GM03348 (cell line): ENCODE results near the gene CCDC180.
"Not testable (repeated sequence)": the region's sequence is repeated elsewhere in the genome, so short reads cannot be mapped to it uniquely, and the experiment has no call there.

Experiments used
- DNase-seq: peaks from one replicate; pipeline ENCODE4 v3.0.0; 2012; ENCODE audit warnings: low spot score

The CCDC180 gene

GRCh38 chr9:97311798-97312500 lies 4.5 kb downstream of the CCDC180 start:
- DNase-seq = no peak

- DNase-seq = no peak
Measured at GRCh38 chr9:97312556-97312955, 5.1 kb downstream of the CCDC180 start.

DNA sequence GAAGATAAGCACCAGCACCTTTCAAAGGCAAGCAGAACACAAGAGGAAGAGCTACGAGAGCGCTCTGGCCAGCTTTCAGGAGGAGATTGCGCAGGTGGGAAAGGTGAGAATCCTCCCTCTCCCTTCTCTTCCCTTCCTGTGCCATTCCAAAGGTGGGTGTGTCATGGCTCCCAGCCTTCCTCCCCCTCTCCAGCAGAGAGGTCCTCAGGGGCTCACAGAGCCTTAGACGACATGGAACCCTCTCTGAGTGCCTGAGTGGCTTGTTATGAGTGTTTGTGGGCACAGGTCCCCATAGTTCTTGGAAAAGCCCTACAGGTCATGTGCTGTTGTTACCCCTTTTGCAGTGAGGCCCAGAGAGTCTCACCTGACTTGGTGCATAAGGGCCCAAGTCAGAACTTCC lies 5.8 kb downstream of the CCDC180 start:
- DNase-seq = no peak

DNA sequence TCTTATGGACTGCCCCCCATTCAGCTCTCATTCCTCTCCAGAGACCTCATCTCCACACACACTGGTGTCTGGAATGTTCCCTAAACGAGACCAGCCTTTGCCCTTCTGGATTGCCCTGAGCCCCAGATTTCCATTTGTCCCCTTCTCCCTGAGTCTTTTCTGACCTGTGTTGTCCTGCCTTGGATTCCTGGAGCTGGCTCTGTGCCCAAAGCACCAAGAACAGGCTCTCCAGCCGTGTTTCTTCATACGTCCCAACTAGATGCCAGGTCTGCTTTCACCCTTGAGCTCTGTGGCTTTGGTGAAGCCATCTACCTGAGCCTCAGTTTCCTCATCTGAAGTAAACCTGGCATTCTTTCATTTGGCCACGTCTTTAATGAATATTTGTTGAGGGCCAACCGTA lies 6.3 kb downstream of the CCDC180 start:
- no peak for DNase-seq

DNA sequence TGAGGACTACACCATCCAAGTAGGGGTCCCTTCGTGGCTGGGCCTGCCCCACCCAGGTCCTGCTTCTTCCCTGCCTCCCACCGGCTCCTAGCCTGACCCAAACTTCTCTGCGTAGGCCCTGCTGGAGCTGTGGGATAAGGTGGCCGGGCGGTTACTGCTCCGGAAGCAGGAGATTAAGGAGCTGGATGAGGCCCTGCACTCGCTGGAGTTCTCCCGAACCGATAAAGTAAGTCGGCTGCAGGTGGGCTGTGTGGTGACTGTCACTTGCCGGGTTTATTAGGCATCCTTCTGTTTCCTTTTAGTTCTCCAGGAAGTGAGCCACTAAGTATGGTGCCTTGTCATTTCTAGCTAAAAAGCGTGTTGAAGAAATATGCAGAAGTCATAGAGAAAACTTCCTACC lies 7.0 kb downstream of the CCDC180 start:
- DNase-seq = no peak

GRCh38 chr9:97315550-97315949 lies 8.1 kb downstream of the CCDC180 start:
- DNase-seq = no peak

- no peak for DNase-seq
Measured at GRCh38 chr9:97316904-97317303, 9.4 kb downstream of the CCDC180 start.

GRCh38 chr9:97318433-97318832 lies 11.0 kb downstream of the CCDC180 start:
- no peak for DNase-seq

- DNase-seq = no peak
Measured at GRCh38 chr9:97319395-97319794, 11.9 kb downstream of the CCDC180 start.

DNA sequence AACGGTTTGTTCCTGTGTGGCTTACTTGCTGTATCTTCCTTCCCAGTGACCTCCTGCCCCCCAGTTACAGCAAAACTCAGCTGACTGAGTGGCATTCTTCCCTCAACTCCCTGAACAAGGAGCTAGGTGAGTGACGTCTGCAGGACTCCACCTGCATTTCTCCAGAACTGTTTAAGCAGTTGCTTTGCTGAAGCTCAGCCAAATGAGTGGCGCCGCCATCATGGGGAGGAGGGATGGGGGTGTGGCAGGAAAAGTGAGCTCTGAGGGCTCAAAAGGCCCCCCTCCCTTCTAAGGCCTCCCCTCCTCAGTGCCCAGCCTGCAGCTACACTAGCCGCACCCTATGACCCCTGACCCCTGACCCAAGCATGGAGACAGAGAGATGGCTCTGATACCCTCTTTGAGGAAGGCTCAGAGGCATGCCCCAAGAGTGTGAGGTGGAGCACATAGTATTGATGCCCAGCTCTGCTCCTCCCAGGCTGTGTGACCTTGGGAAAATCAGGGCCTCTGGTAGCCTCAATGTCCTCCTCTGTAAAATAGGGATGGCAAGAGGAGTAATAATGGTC lies 12.7 kb downstream of the CCDC180 start:
- DNase-seq = no peak

DNA sequence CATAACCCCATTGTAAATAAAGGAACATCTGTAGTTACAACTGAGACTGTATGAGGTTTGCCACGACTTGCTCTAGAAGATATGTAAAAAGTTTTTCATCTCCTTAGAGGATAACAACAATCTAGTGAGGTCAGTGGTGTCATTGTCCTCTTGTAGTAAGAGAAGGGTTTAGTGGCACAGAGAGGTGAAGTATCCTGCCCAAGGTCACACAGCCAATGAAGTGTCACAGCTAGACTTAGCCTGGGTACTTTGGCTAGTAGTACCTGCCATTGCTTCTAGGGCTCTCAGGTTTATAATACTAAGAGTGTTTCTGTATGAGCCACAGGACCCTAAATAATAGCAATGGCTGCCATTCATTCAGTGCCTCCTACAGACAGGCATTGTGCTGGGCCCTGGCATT lies 13.8 kb downstream of the CCDC180 start:
- no peak for DNase-seq

DNA sequence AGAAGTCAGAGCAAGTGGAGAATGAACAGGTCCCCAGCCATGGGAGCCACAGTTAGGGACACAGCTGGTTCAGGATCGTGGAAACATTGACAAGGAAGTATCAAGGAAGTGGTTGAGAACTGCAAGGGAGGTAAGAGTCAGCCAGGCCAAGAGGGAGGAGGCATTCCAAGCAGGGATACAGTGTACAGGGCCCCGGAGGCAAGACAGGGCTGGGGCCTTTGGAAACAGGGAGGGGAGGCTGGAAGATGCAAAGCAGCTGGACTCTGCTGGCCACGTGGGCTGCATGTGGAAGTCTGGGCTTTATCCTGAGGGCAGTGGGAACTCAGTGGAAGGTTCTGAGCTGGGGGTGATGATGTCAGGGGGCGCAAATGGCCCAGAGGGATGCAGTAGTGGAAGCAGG lies 14.2 kb downstream of the CCDC180 start:
- DNase-seq = no peak

GRCh38 chr9:97322105-97322504 lies 14.6 kb downstream of the CCDC180 start:
- no peak for DNase-seq

DNA sequence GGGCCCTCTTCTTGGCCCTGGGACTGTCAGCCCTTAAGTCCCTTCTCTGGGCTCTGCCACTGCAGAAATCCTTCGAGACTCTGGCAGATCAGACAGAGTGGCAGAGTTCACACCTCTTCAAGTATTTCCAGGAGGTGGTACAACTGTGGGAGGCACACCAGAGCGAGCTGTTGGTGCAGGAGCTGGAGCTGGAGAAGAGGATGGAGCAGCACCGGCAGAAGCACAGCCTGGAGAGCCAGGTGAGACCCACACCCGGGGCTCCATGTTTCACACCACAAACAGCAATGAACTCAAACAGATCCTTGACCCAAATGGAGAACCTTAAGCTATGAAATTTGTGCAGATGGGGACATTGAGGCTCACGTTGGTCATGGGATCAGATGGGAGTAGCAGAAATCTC lies 17.5 kb downstream of the CCDC180 start:
- DNase-seq = no peak

GRCh38 chr9:97327562-97327961 lies 20.1 kb downstream of the CCDC180 start:
- no peak for DNase-seq

DNA sequence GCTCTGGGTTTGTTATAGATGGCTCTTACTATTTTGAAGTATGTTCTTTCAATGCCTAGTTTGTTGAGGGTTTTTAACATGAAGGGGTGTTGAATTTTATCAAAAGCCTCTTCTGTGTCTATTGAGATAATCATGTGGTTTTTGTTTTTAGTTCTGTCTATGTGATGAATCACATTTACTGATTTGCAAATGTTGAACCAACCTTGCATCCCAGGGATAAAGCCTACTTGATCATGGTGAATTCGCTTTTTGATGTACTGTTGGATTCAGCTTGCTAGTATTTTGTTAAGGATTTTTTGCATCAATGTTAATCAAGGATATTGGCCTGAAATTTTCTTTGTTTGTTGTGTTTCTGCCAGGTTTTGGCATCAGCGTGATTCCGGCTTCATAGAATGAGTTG lies 25.5 kb downstream of the CCDC180 start:
- DNase-seq = no peak

DNA sequence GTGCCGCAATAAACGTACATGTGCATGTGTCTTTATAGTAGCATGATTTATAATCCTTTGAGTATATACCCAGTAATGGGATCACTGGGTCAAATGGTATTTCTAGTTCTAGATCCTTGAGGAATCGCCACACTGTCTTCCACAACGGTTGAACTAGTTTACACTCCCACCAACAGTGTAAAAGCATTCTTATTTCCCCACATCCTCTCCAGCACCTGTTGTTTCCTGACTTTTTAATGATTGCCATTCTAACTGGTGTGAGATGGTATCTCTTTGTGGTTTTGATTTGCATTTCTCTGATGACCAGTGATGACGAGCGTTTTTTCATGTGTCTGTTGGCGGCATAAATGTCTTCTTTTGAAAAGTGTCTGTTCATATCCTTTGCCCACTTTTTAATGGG lies 28.2 kb downstream of the CCDC180 start:
- not testable (repeated sequence) for DNase-seq

- DNase-seq = no peak
Measured at GRCh38 chr9:97348871-97349270, 41.4 kb downstream of the CCDC180 start.

GRCh38 chr9:97349400-97349799 lies 41.9 kb downstream of the CCDC180 start:
- no peak for DNase-seq

GRCh38 chr9:97354637-97355036 lies 47.2 kb downstream of the CCDC180 start:
- DNase-seq = no peak

- no peak for DNase-seq
Measured at GRCh38 chr9:97357056-97357455, 49.6 kb downstream of the CCDC180 start.
